HAP-1 (cell line): ENCODE results near the gene QSOX2.
A peak's percentile ranks its signal among the peaks of the same experiment; 100 is the strongest.

Source experiments
- DNase-seq, 2 experiments: peaks; one replicate each; pipeline ENCODE4 v3.0.0-alpha.2; 2016 to 2020; ENCODE audit warnings: low spot score in 2 of 2
- H3K27me3 ChIP-seq: fragments of 250-450 bp; sonication (Bioruptor Pico); 2 replicates; pipeline ENCODE4 v1.5.1; 2020; ENCODE audit warnings: low read depth, mild to moderate bottlenecking, moderate library complexity
- H3K36me3 ChIP-seq: fragments of 250-450 bp; sonication (Bioruptor Pico); replicated peaks from 2 replicates; pipeline ENCODE4 v1.5.1; 2020; ENCODE audit warnings: mild to moderate bottlenecking
- H3K4me1 ChIP-seq: fragments of 250-450 bp; sonication (Bioruptor Pico); 2 replicates; pipeline ENCODE4 v1.5.1; 2020; ENCODE audit warnings: mild to moderate bottlenecking
- H3K4me3 ChIP-seq: fragments of 250-450 bp; sonication (Bioruptor Pico); 2 replicates; pipeline ENCODE4 v1.5.1; 2020; ENCODE audit warnings: mild to moderate bottlenecking, moderate library complexity
- H3K9me3 ChIP-seq: fragments of 250-450 bp; sonication (Bioruptor Pico); 2 replicates; pipeline ENCODE4 v1.5.1; 2020; ENCODE audit warnings: mild to moderate bottlenecking, moderate library complexity
- in situ Hi-C: fragments of 300-500 bp; cut with MboI; formaldehyde crosslinking; loops from 3 replicates; pipeline ENCODE4 v1.14.3; 2020; ENCODE audit warnings: low sequenced_read_pairs, inconsistent platforms, mixed read lengths

QSOX2 gene

GRCh38 chr9:136203408-136204144 lies 42.0 kb downstream of the QSOX2 start:
- no peaks in the 10 kb centered on the region for H3K4me1 ChIP-seq
- DNase-seq, result no peak
- peaks cover 57% of the 10 kb centered on the region for H3K27me3 ChIP-seq
- H3K36me3 ChIP-seq, result peaks cover 5% of the 10 kb centered on the region
- in situ Hi-C loops, result no loop called here
- no peaks in the 10 kb centered on the region for H3K9me3 ChIP-seq
- no peak overlapping the region for H3K4me3 ChIP-seq

- peaks cover 66% of the 10 kb centered on the region for H3K27me3 ChIP-seq
- in situ Hi-C loops, result no loop called here
- no peaks in the 10 kb centered on the region for H3K4me1 ChIP-seq
- H3K36me3 ChIP-seq, result peaks cover 3% of the 10 kb centered on the region; the same call in 1 of the 2 replicates
- H3K9me3 ChIP-seq, result no peaks in the 10 kb centered on the region
- DNase-seq, result no peak
- H3K4me3 ChIP-seq, result no peak overlapping the region
Observed at GRCh38 chr9:136202454-136203407, 42.9 kb downstream of the QSOX2 start.

GRCh38 chr9:136201609-136202453 lies 43.8 kb downstream of the QSOX2 start:
- Histone ChIP-seq H3K9me3 (no peaks in the 10 kb centered on the region), H3K4me3 (no peak overlapping the region), H3K4me1 (no peaks in the 10 kb centered on the region), H3K27me3 (peaks cover 75% of the 10 kb centered on the region), H3K36me3 (no peaks in the 10 kb centered on the region)
- in situ Hi-C loops, result no loop called here
- peak in 1 of 2 experiments; percentile 59 for DNase-seq

- H3K4me1 ChIP-seq, result no peaks in the 10 kb centered on the region
- peaks cover 81% of the 10 kb centered on the region for H3K27me3 ChIP-seq
- no peaks in the 10 kb centered on the region for H3K9me3 ChIP-seq
- in situ Hi-C loops, result no loop called here
- H3K4me3 ChIP-seq, result no peak overlapping the region
- no peak for DNase-seq
- H3K36me3 ChIP-seq, result no peaks in the 10 kb centered on the region
Observed at GRCh38 chr9:136201174-136201573, 44.4 kb downstream of the QSOX2 start.

GRCh38 chr9:136200424-136200823 lies 45.2 kb downstream of the QSOX2 start:
- Histone ChIP-seq H3K4me1 (no peaks in the 10 kb centered on the region), H3K4me3 (no peak overlapping the region), H3K9me3 (no peaks in the 10 kb centered on the region), H3K27me3 (peaks cover 87% of the 10 kb centered on the region), H3K36me3 (no peaks in the 10 kb centered on the region)
- in situ Hi-C loops, result no loop called here
- DNase-seq, result no peak

GRCh38 chr9:136199391-136200288 lies 46.0 kb downstream of the QSOX2 start:
- Histone ChIP-seq H3K36me3 (no peaks in the 10 kb centered on the region), H3K4me1 (no peaks in the 10 kb centered on the region), H3K27me3 (peaks cover 92% of the 10 kb centered on the region), H3K4me3 (no peak overlapping the region), H3K9me3 (no peaks in the 10 kb centered on the region)
- in situ Hi-C loops, result no loop called here
- no peak for DNase-seq

- H3K9me3 ChIP-seq, result no peaks in the 10 kb centered on the region
- H3K4me3 ChIP-seq, result no peak overlapping the region
- in situ Hi-C loops, result no loop called here
- DNase-seq, result no peak
- peaks cover 92% of the 10 kb centered on the region for H3K27me3 ChIP-seq
- H3K4me1 ChIP-seq, result no peaks in the 10 kb centered on the region
- H3K36me3 ChIP-seq, result no peaks in the 10 kb centered on the region
Observed at GRCh38 chr9:136198605-136199083, 47.0 kb downstream of the QSOX2 start.

- Histone ChIP-seq H3K9me3 (no peaks in the 10 kb centered on the region), H3K27me3 (peaks cover 92% of the 10 kb centered on the region), H3K36me3 (no peaks in the 10 kb centered on the region), H3K4me3 (no peak overlapping the region), H3K4me1 (no peaks in the 10 kb centered on the region)
- DNase-seq, result no peak
- in situ Hi-C loops, result no loop called here
Observed at GRCh38 chr9:136197930-136198604, 47.5 kb downstream of the QSOX2 start.

- no peak overlapping the region for H3K4me3 ChIP-seq
- no peak for DNase-seq
- in situ Hi-C loops, result no loop called here
- no peaks in the 10 kb centered on the region for H3K9me3 ChIP-seq
- peaks cover 94% of the 10 kb centered on the region for H3K27me3 ChIP-seq
- no peaks in the 10 kb centered on the region for H3K36me3 ChIP-seq
- H3K4me1 ChIP-seq, result no peaks in the 10 kb centered on the region; the same call in 1 of the 2 replicates
Observed at GRCh38 chr9:136197084-136197875, 48.3 kb downstream of the QSOX2 start.

GRCh38 chr9:136196404-136197083 lies 49.1 kb downstream of the QSOX2 start:
- H3K4me1 ChIP-seq, result no peaks in the 10 kb centered on the region; the same call in 1 of the 2 replicates
- H3K27me3 ChIP-seq, result peaks cover 94% of the 10 kb centered on the region
- no peaks in the 10 kb centered on the region for H3K9me3 ChIP-seq
- in situ Hi-C loops, result no loop called here
- DNase-seq, result peak in 1 of 2 experiments; percentile 37
- H3K36me3 ChIP-seq, result no peaks in the 10 kb centered on the region
- no peak overlapping the region for H3K4me3 ChIP-seq

- Histone ChIP-seq H3K27me3 (peaks cover 77% of the 10 kb centered on the region), H3K4me1 (peaks cover 2% of the 10 kb centered on the region), H3K9me3 (no peaks in the 10 kb centered on the region), H3K36me3 (no peaks in the 10 kb centered on the region), H3K4me3 (no peak overlapping the region)
- no peak for DNase-seq
- in situ Hi-C loops, result no loop called here
Observed at GRCh38 chr9:136194540-136194939, 51.1 kb downstream of the QSOX2 start.
